ENCODE data around the gene RNF34.

RNF34 gene, protein sequence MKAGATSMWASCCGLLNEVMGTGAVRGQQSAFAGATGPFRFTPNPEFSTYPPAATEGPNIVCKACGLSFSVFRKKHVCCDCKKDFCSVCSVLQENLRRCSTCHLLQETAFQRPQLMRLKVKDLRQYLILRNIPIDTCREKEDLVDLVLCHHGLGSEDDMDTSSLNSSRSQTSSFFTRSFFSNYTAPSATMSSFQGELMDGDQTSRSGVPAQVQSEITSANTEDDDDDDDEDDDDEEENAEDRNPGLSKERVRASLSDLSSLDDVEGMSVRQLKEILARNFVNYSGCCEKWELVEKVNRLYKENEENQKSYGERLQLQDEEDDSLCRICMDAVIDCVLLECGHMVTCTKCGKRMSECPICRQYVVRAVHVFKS

DNA sequence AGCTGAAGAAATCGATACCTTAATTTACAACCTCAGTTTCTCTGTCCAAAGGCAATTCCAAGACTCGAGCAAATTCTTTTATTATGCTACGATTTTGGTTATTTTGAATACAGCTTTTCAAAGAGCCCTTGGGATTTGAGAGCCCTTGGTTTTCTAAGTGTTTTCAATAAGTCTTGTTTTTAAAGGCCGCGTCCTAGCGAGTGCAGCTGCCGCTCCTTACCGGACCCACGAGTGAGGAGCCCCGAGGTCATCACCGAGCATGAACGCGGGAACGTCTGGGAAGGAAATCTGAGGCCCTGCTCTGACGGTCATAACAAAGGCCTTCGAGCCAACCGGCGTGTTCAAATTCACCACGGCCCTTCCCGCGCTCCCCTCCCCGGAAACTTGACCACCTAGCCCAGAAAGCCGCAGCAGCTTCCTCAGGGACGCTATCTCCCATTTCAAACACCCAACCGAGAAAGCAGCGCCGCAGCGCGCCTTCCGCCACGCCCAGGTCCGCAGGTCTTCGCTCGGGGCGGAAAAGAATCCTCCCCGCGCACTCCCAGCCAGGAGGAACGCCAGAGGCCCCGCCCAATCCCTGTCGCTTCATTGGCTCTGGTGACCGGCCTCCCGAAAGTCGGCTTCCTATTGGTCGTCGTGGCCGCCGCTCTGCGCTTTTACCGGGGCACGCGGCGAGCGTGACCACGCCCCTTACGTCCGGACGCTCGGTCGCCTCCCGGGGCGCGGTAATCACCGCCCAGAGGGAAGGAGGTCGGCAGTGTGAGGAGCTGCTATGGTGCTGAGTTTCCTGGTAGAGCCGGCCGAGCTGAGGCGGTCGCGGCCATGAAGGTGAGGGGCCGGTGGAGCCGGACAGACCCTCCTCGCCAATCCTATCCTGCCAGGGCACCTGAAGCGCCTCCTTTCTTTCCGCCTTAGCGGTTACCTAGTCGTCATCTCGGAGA lies at the start of gene RNF34:
Gene RNF34 (plus strand): TSS at position 728 of the 941 bp plus-strand sequence. CDS start 95 bp downstream, at position 823.
- peak within 1 kb of the TSS; percentile 58 for H3K9ac ChIP-seq
- peak within 1 kb of the TSS; percentile 92 for H2AFZ ChIP-seq
- peaks cover 11% of the 10 kb centered on the region for H3K79me2 ChIP-seq
- H3K27me3 ChIP-seq (ENCODE audit: control insufficient read depth, insufficient read depth, low read length), result no peaks in the 10 kb centered on the region
- no peaks in the 10 kb centered on the region for H3K4me1 ChIP-seq
- no peaks in the 10 kb centered on the region for H3K9me3 ChIP-seq (ENCODE audit: control insufficient read depth, low read length)
- TF ChIP-seq, protein P1, sequence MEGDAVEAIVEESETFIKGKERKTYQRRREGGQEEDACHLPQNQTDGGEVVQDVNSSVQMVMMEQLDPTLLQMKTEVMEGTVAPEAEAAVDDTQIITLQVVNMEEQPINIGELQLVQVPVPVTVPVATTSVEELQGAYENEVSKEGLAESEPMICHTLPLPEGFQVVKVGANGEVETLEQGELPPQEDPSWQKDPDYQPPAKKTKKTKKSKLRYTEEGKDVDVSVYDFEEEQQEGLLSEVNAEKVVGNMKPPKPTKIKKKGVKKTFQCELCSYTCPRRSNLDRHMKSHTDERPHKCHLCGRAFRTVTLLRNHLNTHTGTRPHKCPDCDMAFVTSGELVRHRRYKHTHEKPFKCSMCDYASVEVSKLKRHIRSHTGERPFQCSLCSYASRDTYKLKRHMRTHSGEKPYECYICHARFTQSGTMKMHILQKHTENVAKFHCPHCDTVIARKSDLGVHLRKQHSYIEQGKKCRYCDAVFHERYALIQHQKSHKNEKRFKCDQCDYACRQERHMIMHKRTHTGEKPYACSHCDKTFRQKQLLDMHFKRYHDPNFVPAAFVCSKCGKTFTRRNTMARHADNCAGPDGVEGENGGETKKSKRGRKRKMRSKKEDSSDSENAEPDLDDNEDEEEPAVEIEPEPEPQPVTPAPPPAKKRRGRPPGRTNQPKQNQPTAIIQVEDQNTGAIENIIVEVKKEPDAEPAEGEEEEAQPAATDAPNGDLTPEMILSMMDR (IDR thresholded peaks at IDR 0.05), result no peak
- H3K4me3 ChIP-seq (ENCODE audit: low read depth, low read length), result peak within 1 kb of the TSS; percentile 93
- H3K4me2 ChIP-seq (ENCODE audit: low read length), result peak within 1 kb of the TSS; percentile 88
- no peaks in the 10 kb centered on the region for H3K36me3 ChIP-seq (ENCODE audit: control insufficient read depth, insufficient read depth, low read length)
- peak within 1 kb of the TSS; percentile 48 for H3K27ac ChIP-seq

DNA sequence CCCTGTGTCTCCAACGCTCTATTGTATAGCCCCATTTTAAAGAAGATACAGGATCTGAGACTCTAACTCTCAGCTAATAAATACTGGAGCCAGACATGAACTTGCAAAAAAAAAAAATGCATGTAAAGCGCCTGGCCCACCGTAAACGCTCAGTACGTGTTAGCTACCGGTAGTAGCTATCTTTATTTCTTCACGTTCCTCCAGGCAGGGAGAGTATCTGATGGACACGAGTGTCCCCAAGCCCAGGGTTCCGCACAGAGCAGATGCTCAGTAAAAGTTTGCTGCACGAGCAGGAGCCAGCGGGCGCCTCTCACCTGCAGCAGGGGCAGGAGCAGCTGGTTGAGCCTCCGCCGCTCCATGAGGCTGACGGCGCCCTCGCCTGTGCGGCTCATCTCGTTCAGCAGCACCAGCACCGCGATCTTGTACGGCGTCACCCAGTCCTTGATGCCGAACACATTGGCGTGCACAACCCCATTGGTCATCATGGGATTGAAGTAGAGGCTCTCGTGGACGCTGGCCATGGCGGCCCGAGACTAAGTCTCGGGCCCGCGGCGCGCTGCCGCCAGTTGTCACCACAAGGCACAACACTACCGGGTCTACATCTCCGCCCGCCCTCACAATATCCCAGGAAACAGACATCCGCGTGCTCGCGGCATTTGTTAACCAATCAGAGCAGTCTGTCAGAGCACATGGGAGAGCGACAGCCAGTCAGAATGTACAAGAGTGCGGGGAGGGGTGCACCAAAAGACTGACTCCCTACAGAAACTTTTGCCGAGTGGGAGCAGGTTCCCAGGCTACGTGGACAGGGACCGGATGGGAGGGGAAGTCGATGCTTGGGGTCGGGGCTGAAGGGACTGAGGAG lies 47.9 kb upstream of the RNF34 start, which contains the start of gene ANAPC5:
Gene ANAPC5 (minus strand): TSS at position 592 of the 862 bp plus-strand sequence. CDS start 71 bp downstream, at position 521.
- Histone ChIP-seq H3K36me3 (ENCODE audit: control insufficient read depth, insufficient read depth, low read length) (no peaks in the 10 kb centered on the region), H2AFZ (peak within 1 kb of the TSS; percentile 99), H3K4me3 (ENCODE audit: low read depth, low read length) (peak within 1 kb of the TSS; percentile 95), H3K79me2 (peaks cover 11% of the 10 kb centered on the region), H3K4me1 (peaks cover 8% of the 10 kb centered on the region), H3K9me3 (ENCODE audit: control insufficient read depth, low read length) (no peaks in the 10 kb centered on the region), H3K27me3 (ENCODE audit: control insufficient read depth, insufficient read depth, low read length) (no peaks in the 10 kb centered on the region), H3K27ac (peak within 1 kb of the TSS; percentile 88), H3K4me2 (ENCODE audit: low read length) (peak within 1 kb of the TSS; percentile 66), H3K9ac (peak within 1 kb of the TSS; percentile 82)
- TF ChIP-seq, protein P1 (IDR thresholded peaks at IDR 0.05), result no peak

DNA sequence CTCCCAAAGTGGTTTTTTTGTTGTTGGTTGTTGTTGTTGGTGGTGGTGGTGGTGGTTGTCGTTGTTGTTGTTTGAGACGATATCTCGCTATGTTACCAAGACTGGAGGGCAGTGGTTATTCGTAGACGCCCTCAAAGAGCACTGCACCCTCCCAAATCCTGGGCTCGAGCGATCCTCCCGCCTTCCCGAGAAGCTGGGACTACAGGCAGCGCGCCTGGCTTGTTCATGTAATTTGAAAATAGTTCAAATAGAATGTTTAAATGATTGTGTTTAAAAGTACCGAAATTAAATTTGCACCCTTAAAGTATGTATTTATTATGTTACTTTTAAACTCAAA lies 47.3 kb upstream of the RNF34 start:
- H3K27me3 ChIP-seq (ENCODE audit: control insufficient read depth, insufficient read depth, low read length), result no peaks in the 10 kb centered on the region
- H2AFZ ChIP-seq, result peak overlapping the region; percentile 99
- peaks cover 8% of the 10 kb centered on the region for H3K4me1 ChIP-seq
- H3K27ac ChIP-seq, result no peak overlapping the region
- H3K4me3 ChIP-seq (ENCODE audit: low read depth, low read length), result peak overlapping the region; percentile 95
- H3K9ac ChIP-seq, result no peak overlapping the region
- TF ChIP-seq, protein P1 (IDR thresholded peaks at IDR 0.05), result no peak
- peaks cover 11% of the 10 kb centered on the region for H3K79me2 ChIP-seq
- H3K36me3 ChIP-seq (ENCODE audit: control insufficient read depth, insufficient read depth, low read length), result no peaks in the 10 kb centered on the region
- peak overlapping the region; percentile 66 for H3K4me2 ChIP-seq (ENCODE audit: low read length)
- no peaks in the 10 kb centered on the region for H3K9me3 ChIP-seq (ENCODE audit: control insufficient read depth, low read length)

DNA sequence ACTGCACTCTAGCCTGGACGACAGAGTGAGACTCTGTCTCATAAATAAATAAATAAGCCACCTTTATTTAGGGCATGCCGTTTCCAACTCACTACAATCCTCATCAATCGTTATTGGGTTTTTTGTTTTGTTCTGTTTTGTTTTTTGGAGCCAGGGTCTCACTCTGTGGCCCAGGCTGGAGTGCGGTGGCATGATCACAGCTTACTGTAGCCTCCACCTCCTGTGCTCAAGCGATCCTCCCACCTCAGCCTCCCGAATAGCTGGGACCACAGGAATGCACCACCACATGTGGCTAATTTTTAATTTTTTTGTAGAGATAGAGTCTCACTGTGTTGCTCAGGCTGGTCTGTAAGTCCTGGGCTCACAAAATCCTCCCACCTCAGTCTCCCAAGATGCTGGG lies 44.1 kb upstream of the RNF34 start:
- Histone ChIP-seq H3K27me3 (ENCODE audit: control insufficient read depth, insufficient read depth, low read length) (no peaks in the 10 kb centered on the region), H3K4me1 (peaks cover 5% of the 10 kb centered on the region)
- TF ChIP-seq, protein P1 (IDR thresholded peaks at IDR 0.05), result no peak

More for the DNA sequence above, 44.1 kb upstream of the RNF34 start:
- peaks cover 8% of the 10 kb centered on the region for H3K79me2 ChIP-seq
- H3K27ac ChIP-seq, result no peak overlapping the region
- no peaks in the 10 kb centered on the region for H3K9me3 ChIP-seq (ENCODE audit: control insufficient read depth, low read length)
- H3K36me3 ChIP-seq (ENCODE audit: control insufficient read depth, insufficient read depth, low read length), result no peaks in the 10 kb centered on the region
- no peak overlapping the region for H2AFZ ChIP-seq
- H3K4me3 ChIP-seq (ENCODE audit: low read depth, low read length), result no peak overlapping the region
- H3K4me2 ChIP-seq (ENCODE audit: low read length), result no peak overlapping the region
- H3K9ac ChIP-seq, result no peak overlapping the region

Measured in parathyroid adenoma (tissue), 2 donors.